ENCODE results near the gene GABRG3. TPM values are rescaled to one million over a fixed set of nuclear protein-coding genes. Genes with fewer than 3 reads are reported as not detected.

The GABRG3 gene
- total RNA-seq, 1 donor from 2014 or later = 0.24 TPM

- Mint-ChIP-seq H3K4me1 (ENCODE audit: low read depth) (peaks cover 2% of the 10 kb centered on the region), H3K4me3 (ENCODE audit: low read depth) (no peak overlapping the region), H3K27me3 (no peaks in the 10 kb centered on the region), H3K9me3 (ENCODE audit: low read depth) (no peaks in the 10 kb centered on the region), H3K27ac (no peak overlapping the region), H3K36me3 (ENCODE audit: insufficient read depth) (no peaks in the 10 kb centered on the region)
- DNase-seq (ENCODE audit: low spot score, unreplicated experiment) = no peak
- no peak for TF ChIP-seq CTCF (IDR thresholded peaks at IDR 0.05; ENCODE audit: unreplicated experiment)
Measured at GRCh38 chr15:27408428-27408827, 437.4 kb downstream of the GABRG3 start.

- Mint-ChIP-seq H3K9me3 (ENCODE audit: low read depth) (no peaks in the 10 kb centered on the region), H3K27ac (no peak overlapping the region), H3K4me1 (ENCODE audit: low read depth) (peaks cover 2% of the 10 kb centered on the region), H3K4me3 (ENCODE audit: low read depth) (no peak overlapping the region), H3K27me3 (peaks cover 3% of the 10 kb centered on the region), H3K36me3 (ENCODE audit: insufficient read depth) (no peaks in the 10 kb centered on the region)
- no peak for DNase-seq (ENCODE audit: low spot score, unreplicated experiment)
- TF ChIP-seq CTCF (IDR thresholded peaks at IDR 0.05; ENCODE audit: unreplicated experiment) = no peak
Measured at GRCh38 chr15:27410996-27411605, 440.1 kb downstream of the GABRG3 start.

- Mint-ChIP-seq H3K9me3 (ENCODE audit: low read depth) (no peaks in the 10 kb centered on the region), H3K27ac (no peak overlapping the region), H3K4me1 (ENCODE audit: low read depth) (peaks cover 2% of the 10 kb centered on the region), H3K27me3 (peaks cover 6% of the 10 kb centered on the region), H3K36me3 (ENCODE audit: insufficient read depth) (no peaks in the 10 kb centered on the region), H3K4me3 (ENCODE audit: low read depth) (no peak overlapping the region)
- TF ChIP-seq CTCF (IDR thresholded peaks at IDR 0.05; ENCODE audit: unreplicated experiment) = no peak
- DNase-seq (ENCODE audit: low spot score, unreplicated experiment) = no peak
Measured at GRCh38 chr15:27412415-27412814, 441.4 kb downstream of the GABRG3 start.

GRCh38 chr15:27414168-27414870, 443.3 kb downstream of the GABRG3 start:
- no peaks in the 10 kb centered on the region for H3K9me3 Mint-ChIP-seq (ENCODE audit: low read depth)
- H3K4me1 Mint-ChIP-seq (ENCODE audit: low read depth) = peaks cover 2% of the 10 kb centered on the region
- no peak overlapping the region for H3K4me3 Mint-ChIP-seq (ENCODE audit: low read depth)
- no peaks in the 10 kb centered on the region for H3K36me3 Mint-ChIP-seq (ENCODE audit: insufficient read depth)
- peaks cover 8% of the 10 kb centered on the region for H3K27me3 Mint-ChIP-seq
- no peak for TF ChIP-seq CTCF (IDR thresholded peaks at IDR 0.05; ENCODE audit: unreplicated experiment)
- no peak overlapping the region for H3K27ac Mint-ChIP-seq
- no peak for DNase-seq (ENCODE audit: low spot score, unreplicated experiment)

GRCh38 chr15:27418726-27419125, 447.7 kb downstream of the GABRG3 start:
- no peak for DNase-seq (ENCODE audit: low spot score, unreplicated experiment)
- no peaks in the 10 kb centered on the region for H3K9me3 Mint-ChIP-seq (ENCODE audit: low read depth)
- H3K4me1 Mint-ChIP-seq (ENCODE audit: low read depth) = no peaks in the 10 kb centered on the region
- H3K27ac Mint-ChIP-seq = no peak overlapping the region
- no peak for TF ChIP-seq CTCF (IDR thresholded peaks at IDR 0.05; ENCODE audit: unreplicated experiment)
- H3K27me3 Mint-ChIP-seq = peaks cover 10% of the 10 kb centered on the region
- no peak overlapping the region for H3K4me3 Mint-ChIP-seq (ENCODE audit: low read depth)
- H3K36me3 Mint-ChIP-seq (ENCODE audit: insufficient read depth) = no peaks in the 10 kb centered on the region
